GM12878 (cell line): ENCODE results near the gene WIPF2. TPM values are rescaled to one million over a fixed set of nuclear protein-coding genes. Genes with fewer than 3 reads are reported as not detected.

Experiments used
- ASH2L ChIP-seq: fragments of 300-600, 200-600 bp; sonication (generic); IDR thresholded peaks from 2 replicates; pipeline ENCODE4 v1.6.1; 2017; ENCODE audit warnings: low read depth, mild to moderate bottlenecking, borderline replicate concordance
- BHLHE40 ChIP-seq, 2 experiments: fragments of 450-650 bp in 1 of 2; IDR thresholded peaks; 2 replicates each; pipeline ENCODE4 v1.6.1; 2011 to 2017; ENCODE audit warnings: low read depth in 2 of 2, borderline replicate concordance in 1 of 2, improper control_type of control experiment in 1 of 2, low read length in 1 of 2, mild to moderate bottlenecking in 1 of 2
- CEBPB ChIP-seq, 2 experiments: fragments of 150-350 bp in 1 of 2; IDR thresholded peaks; 2 replicates each; pipeline ENCODE4 v1.6.1; 2012 to 2014; ENCODE audit warnings: low read depth in 2 of 2, low read length in 2 of 2, borderline replicate concordance in 1 of 2, inconsistent platforms in 1 of 2
- GATAD2B ChIP-seq: fragments of 450-650 bp; conservative IDR thresholded peaks from 2 replicates; pipeline ENCODE4 v1.6.1; 2017; ENCODE audit warnings: low read depth, mild to moderate bottlenecking, moderate library complexity
- HDGF ChIP-seq: fragments of 450-650 bp; IDR thresholded peaks from 2 replicates; pipeline ENCODE4 v1.6.1; 2016; ENCODE audit warnings: antibody characterized with exemption
- KDM1A ChIP-seq: fragments of 200-600 bp; sonication (generic); IDR thresholded peaks from 2 replicates; pipeline ENCODE4 v1.6.1; 2016; ENCODE audit warnings: borderline replicate concordance
- MEF2A ChIP-seq: IDR thresholded peaks from 2 replicates; pipeline ENCODE4 v1.6.1; 2011; ENCODE audit warnings: low read depth, mild to moderate bottlenecking, low read length, moderate library complexity; ENCODE audit not compliant: insufficient read depth
- SMAD5 ChIP-seq: IDR thresholded peaks from 2 replicates; pipeline ENCODE4 v1.6.1; 2016; ENCODE audit warnings: antibody characterized with exemption, low read depth
- STAT1 ChIP-seq: fragments of 450-650 bp; conservative IDR thresholded peaks from 2 replicates; pipeline ENCODE4 v1.6.1; 2014; ENCODE audit warnings: antibody characterized with exemption, mild to moderate bottlenecking
- TAF1 ChIP-seq: IDR thresholded peaks from 2 replicates; pipeline ENCODE4 v1.6.1; 2011; ENCODE audit warnings: mild to moderate bottlenecking, low read depth, low read length, borderline replicate concordance
- TCF7 ChIP-seq: IDR thresholded peaks from 2 replicates; pipeline ENCODE4 v1.6.1; 2014; ENCODE audit warnings: antibody characterized with exemption, borderline replicate concordance
- ZSCAN29 ChIP-seq: fragments of 450-650 bp; IDR thresholded peaks from 2 replicates; pipeline ENCODE4 v1.6.1; 2017; ENCODE audit warnings: mild to moderate bottlenecking, moderate library complexity
- ZZZ3 ChIP-seq: IDR thresholded peaks from 2 replicates; pipeline ENCODE4 v1.6.1; 2011; ENCODE audit warnings: low read depth; ENCODE audit not compliant: control insufficient read depth, insufficient read length
- polyA plus RNA-seq, 11 experiments: library from polyadenylated mRNA; depleted of rRNA in 4 of 11; unstranded in 6 of 11; stranded (reverse) in 5 of 11; fragments of >200 nt; fragmentation: Nextera tagmentation in 4 of 11; fragmentation: Illumina TruSeq in 1 of 11; extraction: Ambion mirVana in 4 of 11; extraction: Trizol in 1 of 11; gene quantifications; 1 replicate in 1 of 11; 2 replicates in 10 of 11; pipeline versions ENCODE4 v1.2.1 to v1.2.3, GENCODE V29; 2011 to 2016; ENCODE audit warnings: inconsistent platforms in 2 of 11, missing spikeins in 2 of 11, low read depth in 1 of 11
- total RNA-seq, 4 experiments: library from RNA; depleted of rRNA in 3 of 4; stranded (reverse); fragments of >200 nt in 3 of 4; fragmentation: Illumina TruSeq in 1 of 4; extraction: Trizol in 1 of 4; gene quantifications; 2 replicates each; pipeline versions ENCODE4 v1.2.1 to v1.2.3, GENCODE V29; 2013 to 2021
- TF ChIP-seq, protein P1 (sequence below): fragments of 450-650 bp; formaldehyde crosslinking; IDR thresholded peaks from 2 replicates; pipeline ENCODE4 v1.4.0; 2022; ENCODE audit warnings: mild to moderate bottlenecking, moderate library complexity
- TF ChIP-seq, protein P2 (sequence below): fragments of 450-650 bp; IDR thresholded peaks from 2 replicates; pipeline ENCODE4 v1.6.1; 2018; ENCODE audit warnings: borderline replicate concordance, mild to moderate bottlenecking; ENCODE audit not compliant: partially characterized antibody
- TF ChIP-seq, protein P3 (sequence below): fragments of 450-650 bp; IDR thresholded peaks from 2 replicates; pipeline ENCODE4 v1.6.1; 2017; ENCODE audit warnings: borderline replicate concordance
- TF ChIP-seq, protein P4 (sequence below): fragments of 450-650 bp; IDR thresholded peaks from 2 replicates; pipeline ENCODE4 v1.6.1; 2017; ENCODE audit warnings: mild to moderate bottlenecking, moderate library complexity

WIPF2 gene
- total and polyA plus RNA-seq, 10 of the 15 experiments (the other 5 are each of a cell fraction or from before 2014, with no cell fraction given) = 4.2 to 20.8 (median 7.1) TPM

DNA sequence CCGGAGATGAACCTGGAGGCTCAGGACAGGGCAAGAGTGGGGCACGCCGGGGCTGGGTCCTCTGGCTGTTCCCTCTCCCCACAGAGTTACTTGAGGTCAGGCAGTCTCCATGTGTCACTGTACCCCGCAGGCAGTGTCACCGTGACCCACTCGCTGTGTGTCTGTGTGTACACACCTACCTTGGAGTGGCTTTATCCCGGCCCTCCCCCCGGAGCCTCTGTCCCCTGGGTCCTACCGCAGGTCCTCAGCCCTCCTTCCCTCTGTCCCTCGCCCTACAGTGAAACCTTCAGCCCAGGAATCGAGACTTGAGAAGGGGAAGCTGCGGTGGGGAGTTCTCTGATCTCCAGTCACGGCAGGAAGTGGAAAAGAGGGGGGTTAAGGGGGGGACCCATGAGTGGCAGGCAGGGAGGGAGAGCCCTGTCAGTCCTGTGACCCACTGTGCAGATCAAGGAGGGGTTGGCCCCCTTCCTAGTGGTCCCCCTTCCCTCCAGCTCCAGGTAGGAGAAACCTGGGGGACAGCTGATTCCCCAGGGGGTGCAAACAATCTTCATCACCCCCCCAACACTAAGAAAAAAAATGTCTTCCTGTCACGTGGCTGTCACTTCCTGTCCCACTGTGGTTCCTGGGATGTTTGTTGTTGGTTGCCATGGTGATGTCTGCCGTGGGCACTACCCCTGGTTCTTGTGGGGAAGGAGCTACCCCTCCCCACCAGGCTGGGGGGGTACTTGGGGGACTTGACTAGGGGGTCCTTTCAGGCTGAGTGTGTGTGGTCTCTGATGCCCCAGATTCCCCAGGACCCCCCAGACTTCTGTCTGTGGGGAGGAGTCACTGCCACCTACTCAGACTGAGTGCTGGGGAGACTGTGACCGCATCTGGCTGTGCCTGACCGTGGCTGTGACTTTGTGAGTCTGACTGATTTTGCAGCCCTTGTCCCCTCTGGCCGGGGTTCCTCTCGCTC lies 103.5 kb downstream of the WIPF2 start (continued):
- peak; percentile 85 to 90 for TF ChIP-seq BHLHE40 (IDR thresholded peaks at IDR 0.05; ENCODE audit: borderline replicate concordance in 1 of 2, low read depth in 2 of 2, low read length in 1 of 2)
- 0 out of 2 replicates have a peak, but pooled peaks have one; percentile 25 for TF ChIP-seq STAT1
- peak; percentile 77; the same call in 1 of the 2 replicates for TF ChIP-seq MEF2A
- TF ChIP-seq TCF7 = peak; percentile 99
- peak; percentile 22 for TF ChIP-seq GATAD2B
- TF ChIP-seq SMAD5 = no peak
- TF ChIP-seq CEBPB (IDR thresholded peaks at IDR 0.05; ENCODE audit: borderline replicate concordance in 1 of 2, low read depth in 2 of 2, low read length in 2 of 2) = no peak
- TF ChIP-seq, protein P1, sequence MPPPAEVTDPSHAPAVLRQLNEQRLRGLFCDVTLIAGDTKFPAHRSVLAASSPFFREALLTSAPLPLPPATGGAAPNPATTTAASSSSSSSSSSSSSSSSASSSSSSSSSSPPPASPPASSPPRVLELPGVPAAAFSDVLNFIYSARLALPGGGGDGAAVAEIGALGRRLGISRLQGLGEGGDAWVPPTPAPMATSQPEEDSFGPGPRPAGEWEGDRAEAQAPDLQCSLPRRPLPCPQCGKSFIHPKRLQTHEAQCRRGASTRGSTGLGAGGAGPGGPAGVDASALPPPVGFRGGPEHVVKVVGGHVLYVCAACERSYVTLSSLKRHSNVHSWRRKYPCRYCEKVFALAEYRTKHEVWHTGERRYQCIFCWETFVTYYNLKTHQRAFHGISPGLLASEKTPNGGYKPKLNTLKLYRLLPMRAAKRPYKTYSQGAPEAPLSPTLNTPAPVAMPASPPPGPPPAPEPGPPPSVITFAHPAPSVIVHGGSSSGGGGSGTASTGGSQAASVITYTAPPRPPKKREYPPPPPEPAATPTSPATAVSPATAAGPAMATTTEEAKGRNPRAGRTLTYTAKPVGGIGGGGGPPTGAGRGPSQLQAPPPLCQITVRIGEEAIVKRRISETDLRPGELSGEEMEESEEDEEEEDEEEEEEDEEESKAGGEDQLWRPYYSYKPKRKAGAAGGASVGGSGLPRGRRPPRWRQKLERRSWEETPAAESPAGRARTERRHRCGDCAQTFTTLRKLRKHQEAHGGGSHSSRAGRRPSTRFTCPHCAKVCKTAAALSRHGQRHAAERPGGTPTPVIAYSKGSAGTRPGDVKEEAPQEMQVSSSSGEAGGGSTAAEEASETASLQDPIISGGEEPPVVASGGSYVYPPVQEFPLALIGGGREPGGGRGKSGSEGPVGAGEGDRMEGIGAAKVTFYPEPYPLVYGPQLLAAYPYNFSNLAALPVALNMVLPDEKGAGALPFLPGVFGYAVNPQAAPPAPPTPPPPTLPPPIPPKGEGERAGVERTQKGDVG (CRISPR knock-in tag) = no peak
- TF ChIP-seq HDGF = 0 out of 2 replicates have a peak, but pooled peaks have one; percentile 22
- TF ChIP-seq ZZZ3 = no peak
- no peak for TF ChIP-seq ASH2L
- 0 out of 2 replicates have a peak, but pooled peaks have one; percentile 34 for TF ChIP-seq ZSCAN29
- TF ChIP-seq, protein P2, sequence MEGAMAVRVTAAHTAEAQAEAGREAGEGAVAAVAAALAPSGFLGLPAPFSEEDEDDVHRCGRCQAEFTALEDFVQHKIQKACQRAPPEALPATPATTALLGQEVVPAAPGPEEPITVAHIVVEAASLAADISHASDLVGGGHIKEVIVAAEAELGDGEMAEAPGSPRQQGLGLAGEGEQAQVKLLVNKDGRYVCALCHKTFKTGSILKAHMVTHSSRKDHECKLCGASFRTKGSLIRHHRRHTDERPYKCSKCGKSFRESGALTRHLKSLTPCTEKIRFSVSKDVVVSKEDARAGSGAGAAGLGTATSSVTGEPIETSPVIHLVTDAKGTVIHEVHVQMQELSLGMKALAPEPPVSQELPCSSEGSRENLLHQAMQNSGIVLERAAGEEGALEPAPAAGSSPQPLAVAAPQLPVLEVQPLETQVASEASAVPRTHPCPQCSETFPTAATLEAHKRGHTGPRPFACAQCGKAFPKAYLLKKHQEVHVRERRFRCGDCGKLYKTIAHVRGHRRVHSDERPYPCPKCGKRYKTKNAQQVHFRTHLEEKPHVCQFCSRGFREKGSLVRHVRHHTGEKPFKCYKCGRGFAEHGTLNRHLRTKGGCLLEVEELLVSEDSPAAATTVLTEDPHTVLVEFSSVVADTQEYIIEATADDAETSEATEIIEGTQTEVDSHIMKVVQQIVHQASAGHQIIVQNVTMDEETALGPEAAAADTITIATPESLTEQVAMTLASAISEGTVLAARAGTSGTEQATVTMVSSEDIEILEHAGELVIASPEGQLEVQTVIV = peak; percentile 67
- TF ChIP-seq, protein P3, sequence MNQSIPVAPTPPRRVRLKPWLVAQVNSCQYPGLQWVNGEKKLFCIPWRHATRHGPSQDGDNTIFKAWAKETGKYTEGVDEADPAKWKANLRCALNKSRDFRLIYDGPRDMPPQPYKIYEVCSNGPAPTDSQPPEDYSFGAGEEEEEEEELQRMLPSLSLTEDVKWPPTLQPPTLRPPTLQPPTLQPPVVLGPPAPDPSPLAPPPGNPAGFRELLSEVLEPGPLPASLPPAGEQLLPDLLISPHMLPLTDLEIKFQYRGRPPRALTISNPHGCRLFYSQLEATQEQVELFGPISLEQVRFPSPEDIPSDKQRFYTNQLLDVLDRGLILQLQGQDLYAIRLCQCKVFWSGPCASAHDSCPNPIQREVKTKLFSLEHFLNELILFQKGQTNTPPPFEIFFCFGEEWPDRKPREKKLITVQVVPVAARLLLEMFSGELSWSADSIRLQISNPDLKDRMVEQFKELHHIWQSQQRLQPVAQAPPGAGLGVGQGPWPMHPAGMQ = no peak
- peak; percentile 65; the same call in 1 of the 2 replicates for TF ChIP-seq TAF1
- TF ChIP-seq KDM1A = no peak
- TF ChIP-seq, protein P4, sequence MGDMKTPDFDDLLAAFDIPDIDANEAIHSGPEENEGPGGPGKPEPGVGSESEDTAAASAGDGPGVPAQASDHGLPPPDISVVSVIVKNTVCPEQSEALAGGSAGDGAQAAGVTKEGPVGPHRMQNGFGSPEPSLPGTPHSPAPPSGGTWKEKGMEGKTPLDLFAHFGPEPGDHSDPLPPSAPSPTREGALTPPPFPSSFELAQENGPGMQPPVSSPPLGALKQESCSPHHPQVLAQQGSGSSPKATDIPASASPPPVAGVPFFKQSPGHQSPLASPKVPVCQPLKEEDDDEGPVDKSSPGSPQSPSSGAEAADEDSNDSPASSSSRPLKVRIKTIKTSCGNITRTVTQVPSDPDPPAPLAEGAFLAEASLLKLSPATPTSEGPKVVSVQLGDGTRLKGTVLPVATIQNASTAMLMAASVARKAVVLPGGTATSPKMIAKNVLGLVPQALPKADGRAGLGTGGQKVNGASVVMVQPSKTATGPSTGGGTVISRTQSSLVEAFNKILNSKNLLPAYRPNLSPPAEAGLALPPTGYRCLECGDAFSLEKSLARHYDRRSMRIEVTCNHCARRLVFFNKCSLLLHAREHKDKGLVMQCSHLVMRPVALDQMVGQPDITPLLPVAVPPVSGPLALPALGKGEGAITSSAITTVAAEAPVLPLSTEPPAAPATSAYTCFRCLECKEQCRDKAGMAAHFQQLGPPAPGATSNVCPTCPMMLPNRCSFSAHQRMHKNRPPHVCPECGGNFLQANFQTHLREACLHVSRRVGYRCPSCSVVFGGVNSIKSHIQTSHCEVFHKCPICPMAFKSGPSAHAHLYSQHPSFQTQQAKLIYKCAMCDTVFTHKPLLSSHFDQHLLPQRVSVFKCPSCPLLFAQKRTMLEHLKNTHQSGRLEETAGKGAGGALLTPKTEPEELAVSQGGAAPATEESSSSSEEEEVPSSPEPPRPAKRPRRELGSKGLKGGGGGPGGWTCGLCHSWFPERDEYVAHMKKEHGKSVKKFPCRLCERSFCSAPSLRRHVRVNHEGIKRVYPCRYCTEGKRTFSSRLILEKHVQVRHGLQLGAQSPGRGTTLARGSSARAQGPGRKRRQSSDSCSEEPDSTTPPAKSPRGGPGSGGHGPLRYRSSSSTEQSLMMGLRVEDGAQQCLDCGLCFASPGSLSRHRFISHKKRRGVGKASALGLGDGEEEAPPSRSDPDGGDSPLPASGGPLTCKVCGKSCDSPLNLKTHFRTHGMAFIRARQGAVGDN = no peak
